Bone marrow (tissue), 2 donors: ENCODE results near the gene CLEC3B.
"Not testable (repeated sequence)": the region's sequence is repeated elsewhere in the genome, so short reads cannot be mapped to it uniquely, and the experiment has no call there.

ENCODE experiments used
- DNase-seq, 2 donors: peaks; one replicate each; lab custom pipeline; 2025; lab: John Stamatoyannopoulos, UW

The CLEC3B gene, protein sequence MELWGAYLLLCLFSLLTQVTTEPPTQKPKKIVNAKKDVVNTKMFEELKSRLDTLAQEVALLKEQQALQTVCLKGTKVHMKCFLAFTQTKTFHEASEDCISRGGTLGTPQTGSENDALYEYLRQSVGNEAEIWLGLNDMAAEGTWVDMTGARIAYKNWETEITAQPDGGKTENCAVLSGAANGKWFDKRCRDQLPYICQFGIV

DNA sequence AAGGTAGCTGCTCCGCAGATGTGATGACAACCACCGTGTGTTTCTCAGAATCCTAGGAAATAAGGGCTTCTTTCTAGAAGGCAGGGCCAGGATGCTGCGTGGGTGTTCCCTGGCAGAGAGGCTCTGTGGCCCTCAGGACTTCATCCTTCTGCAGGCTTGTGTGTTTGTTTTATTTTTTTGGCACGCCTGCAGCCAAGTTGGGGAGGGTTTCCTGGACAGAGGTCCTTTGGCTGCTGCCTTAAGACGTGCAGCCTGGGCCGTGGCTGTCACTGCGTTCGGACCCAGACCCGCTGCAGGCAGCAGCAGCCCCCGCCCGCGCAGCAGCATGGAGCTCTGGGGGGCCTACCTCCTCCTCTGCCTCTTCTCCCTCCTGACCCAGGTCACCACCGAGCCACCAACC, at the start of gene CLEC3B:
TSS of gene CLEC3B (plus strand) at position 266 of the 400 bp plus-strand sequence. CDS start at position 326, 60 bp downstream.
- no peak for DNase-seq

DNA sequence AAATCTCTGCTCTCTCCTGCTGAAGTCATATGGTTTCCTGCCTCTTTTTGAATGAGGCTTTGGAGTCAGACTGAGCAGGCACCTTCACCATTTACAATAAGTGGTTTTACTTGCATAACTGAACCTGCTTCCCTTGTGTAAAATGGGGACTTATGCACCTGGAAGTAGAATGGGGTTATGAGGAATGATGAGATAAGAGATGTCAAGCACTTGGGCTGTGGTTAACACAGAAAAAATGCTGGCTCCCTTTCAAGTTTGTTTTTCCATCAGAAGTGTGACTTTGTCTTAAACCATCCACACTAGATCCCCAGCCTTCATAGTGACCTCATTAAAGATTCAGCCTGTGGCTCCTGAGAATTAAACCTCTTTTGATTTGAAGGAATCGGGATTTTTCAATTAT, 44.9 kb upstream of the CLEC3B start:
- DNase-seq: no peak

DNA sequence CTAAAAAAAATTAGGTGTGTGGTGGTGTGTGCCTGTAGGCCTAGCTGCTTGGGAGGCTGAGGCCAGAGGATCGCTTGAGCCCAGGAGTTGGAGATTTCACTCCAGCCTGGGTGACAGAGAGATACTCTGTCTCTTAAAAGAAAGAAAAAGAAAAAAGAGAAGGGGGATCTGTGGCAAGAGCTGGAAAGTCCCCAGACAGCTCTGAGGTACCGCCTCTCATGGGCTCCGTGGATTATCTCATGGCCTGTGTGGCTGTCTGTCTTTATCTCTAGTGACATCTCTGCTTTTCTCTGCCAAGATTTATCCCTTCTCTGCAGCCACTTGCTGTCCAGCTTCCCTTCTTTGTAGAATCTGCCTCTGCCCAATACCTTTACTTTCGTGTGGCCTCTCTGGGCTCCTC, 44.4 kb upstream of the CLEC3B start:
- DNase-seq: no peak

DNA sequence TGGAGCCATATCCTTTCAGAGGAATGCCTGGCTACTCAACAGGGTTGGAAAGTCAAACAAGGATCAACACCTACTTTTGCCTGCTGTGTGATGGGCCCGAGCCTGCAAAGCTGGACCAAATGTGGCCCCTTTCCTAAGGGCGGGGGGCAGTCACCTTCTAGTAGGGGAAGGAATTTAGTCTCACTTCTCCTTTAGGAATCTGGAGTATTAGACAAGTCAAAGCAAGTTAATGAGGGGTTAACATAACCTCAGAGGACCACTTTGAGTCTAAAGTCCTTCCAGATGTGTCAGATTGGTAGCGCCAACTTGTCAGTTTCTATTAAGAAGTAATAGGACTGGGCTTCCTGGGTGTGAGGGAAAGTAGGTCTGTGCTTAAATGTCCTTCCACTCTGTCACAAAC, 43.3 kb upstream of the CLEC3B start:
- no peak for DNase-seq

DNA sequence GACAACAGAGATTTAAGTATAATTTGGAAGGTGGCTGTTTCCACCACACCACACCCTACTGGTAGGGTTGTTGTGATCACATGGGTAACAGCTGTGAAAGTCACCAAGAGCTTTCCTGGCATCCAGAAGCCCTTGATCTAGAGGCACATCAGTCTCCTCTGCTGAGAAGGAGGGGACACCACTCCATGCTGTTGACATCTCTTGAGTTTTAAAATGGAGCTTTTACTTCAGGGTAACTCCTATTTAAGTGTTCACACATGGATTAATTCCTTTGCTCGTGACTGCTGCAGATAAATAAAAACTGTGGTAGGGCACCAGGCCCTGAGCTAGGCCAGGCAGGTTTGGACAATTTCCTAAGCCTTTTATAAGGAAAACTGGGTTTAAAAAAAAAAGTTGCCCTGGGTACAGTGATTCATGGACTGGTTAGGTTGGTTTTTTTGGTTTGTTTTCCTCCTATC, 42.6 kb upstream of the CLEC3B start:
- DNase-seq: no peak

DNA sequence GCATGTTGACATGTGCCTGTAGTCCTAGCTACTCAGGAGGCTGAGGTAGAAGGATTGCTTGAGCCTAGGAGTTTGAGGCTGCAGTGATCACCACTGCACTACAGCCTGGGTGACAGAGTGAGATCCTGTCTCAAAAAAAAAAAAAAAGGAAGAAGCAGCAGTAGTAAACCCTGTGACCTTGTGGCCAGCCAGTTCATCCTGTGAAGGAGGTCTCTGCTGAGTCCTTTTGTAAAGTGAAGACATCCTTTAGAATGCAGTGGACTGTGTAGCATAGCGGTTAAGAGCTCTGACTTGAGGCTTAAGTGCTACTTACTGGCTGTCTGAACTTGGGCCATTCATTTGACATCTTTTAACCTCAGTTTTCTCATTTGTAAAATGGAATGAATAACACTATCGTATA, 41.8 kb upstream of the CLEC3B start:
- no peak for DNase-seq

DNA sequence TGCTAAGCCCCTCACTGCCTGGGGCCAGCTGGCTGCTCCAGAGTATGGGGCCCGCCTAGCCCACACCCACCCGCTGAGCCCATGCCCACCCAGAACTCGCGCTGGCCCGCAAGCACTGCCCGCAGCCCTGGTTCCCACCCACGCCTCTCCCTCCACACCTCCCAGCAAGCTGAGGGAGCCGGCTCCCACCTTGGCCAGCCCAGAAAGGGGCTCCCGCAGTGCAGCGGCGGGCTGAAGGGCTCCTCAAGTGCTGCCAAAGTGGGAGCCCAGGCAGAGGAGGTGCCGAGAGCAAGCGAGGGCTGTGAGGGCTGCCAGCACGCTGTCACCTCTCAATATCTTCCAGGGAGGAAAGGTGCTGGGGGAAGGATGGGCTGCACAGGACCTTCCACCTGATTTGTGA, 39.8 kb upstream of the CLEC3B start:
- not testable (repeated sequence) for DNase-seq

DNA sequence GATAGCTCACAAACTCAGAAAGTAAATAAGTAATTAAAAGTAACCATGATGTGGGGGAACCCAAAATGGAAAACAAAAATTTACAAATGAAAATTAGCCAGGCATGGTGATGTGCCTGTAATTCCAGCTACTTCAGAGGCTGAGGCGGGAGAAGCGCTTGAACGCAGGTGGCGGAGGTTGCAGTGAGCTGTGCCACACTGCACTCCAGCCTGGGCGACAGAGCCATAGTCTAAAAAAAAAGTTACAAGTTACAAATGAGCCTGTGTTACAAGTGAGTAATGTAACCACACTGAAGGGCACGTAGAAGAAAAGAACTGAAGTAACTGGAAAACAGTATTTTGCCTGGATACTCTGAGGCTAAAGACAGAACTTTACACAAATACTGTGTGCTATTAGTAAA, 38.8 kb upstream of the CLEC3B start:
- no peak for DNase-seq

DNA sequence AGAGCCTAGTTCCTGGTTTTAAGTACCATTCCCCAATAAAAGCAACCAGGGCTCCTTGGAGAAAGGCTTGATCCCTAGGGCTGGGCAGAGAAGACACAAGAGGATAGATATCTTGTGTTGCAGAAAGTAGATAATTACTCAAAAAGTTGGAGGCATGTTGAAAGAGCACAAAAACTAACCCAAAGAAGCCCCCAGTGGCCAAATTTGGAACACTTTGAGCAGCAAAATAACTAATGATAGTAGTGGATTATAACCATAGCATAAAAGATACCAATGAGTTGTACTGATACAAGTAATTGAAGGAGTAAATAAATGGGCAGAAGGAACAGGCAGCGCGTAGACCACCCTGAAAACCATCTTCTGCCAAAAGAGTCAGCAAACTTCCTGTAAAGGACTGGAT, 38.0 kb upstream of the CLEC3B start:
- DNase-seq: no peak

DNA sequence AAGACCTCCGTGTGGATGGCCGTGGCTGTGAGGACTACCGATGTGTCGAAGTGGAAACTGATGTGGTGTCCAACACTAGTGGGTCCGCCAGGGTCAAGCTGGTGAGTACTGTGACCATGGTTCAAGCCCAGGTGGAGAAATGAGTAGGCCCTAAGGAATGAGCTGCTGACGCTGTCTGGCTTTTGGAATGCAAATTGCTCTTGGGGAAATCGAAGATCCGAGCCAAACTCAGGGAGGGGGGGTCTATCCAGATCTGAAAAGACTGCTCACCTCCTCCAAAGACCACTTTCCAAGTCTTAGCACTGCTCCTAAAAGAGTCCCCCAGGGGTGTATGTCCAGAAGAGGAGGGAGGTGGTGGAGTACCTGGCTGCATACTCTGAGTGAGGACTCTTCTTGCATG, 37.0 kb upstream of the CLEC3B start:
- DNase-seq: no peak

DNA sequence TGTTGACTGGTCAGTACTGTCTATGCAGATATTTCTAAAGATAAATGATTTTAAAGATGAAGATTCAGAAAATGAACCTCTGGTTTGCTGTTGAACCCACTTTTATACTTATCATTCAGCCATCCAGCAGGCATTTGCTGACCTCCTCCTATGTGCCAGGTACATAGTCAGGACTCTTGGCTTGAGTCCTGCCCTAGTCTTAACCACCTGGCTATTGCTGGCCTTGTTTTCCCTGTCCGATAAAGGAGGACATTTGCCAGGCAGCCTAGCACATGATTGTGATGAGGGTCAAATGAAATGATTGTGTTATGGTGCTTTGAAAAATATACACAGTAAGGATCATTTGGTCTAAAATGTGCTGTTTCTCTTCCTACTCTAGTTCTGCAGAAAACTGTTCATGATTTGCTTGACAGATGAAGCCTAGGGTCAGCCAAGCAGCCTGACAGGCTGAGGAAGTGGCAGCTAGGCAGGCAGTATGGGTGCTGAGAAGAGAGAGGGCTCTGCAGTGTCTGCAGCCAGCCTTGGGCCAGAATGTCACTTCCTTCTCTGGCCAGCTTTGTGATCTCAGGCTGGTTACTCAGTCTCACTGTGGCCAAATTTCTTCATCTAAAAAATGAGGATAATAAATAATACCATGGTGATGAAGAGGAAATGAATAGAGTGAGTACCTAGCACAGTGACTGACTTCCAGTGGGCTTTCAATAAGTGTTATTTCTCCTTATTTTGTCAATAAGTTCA, 36.3 kb upstream of the CLEC3B start:
- no peak for DNase-seq

DNA sequence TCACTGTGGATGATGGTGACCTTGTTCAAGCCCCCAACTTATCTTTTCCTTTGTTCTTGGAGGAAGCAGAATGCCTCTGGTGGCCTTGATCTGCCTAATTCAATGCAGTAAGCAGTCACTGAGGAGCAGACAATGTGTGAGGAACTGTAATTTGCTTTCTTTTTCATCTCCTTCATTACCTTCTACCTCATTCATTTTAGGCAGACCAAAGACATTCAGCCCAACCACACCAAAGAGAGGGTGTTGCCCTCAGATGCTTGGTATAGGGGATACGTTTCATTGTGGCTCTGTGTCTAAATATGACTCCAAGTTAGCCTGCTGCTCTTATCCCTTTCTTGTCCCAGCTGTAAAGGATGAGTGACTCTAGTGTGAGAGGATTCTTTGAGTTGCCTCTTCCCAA, 34.8 kb upstream of the CLEC3B start:
- no peak for DNase-seq

DNA sequence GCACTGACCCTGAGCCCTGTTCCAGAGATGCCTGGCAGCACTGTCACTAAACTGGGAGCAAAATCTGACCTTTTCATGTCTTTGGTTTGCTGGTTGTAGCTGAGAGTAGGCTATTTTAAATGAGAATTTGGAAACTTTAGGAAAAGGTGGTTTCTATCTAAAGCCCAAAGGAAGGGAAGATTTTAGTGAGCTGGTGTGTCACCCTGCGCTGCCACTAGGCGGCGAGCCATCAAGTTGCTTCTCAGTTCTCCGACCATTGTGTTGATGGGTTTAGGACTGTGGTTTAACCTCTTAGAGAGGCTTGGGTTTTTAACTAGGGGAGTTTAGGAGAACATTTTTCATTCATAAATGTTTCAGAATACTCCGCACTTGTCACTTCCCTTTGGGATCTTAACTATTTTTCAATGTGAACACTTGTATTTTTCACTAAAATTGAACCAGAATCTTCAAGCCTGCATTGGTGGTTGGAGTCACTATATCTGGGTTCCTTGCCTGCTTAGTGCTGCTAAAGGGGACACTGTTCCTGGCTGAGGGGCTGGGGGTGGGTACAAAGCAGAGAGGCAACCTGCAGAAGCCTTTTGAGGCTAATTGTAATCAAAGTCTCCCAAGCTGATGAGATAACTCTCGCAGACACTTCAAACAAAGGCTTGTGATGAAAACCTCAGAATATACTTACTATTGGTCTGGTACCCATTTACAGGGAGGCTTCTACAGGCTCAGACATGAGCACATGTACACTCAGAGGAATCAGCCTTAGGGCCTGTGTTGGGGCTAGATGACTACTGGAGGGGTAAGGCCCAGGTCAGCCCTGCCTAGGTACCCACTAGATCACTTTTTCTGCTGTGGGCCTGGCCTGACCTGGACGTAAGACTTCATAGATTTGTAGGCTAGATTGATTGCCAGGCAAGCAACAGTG, 33.3 kb upstream of the CLEC3B start:
- no peak for DNase-seq

DNA sequence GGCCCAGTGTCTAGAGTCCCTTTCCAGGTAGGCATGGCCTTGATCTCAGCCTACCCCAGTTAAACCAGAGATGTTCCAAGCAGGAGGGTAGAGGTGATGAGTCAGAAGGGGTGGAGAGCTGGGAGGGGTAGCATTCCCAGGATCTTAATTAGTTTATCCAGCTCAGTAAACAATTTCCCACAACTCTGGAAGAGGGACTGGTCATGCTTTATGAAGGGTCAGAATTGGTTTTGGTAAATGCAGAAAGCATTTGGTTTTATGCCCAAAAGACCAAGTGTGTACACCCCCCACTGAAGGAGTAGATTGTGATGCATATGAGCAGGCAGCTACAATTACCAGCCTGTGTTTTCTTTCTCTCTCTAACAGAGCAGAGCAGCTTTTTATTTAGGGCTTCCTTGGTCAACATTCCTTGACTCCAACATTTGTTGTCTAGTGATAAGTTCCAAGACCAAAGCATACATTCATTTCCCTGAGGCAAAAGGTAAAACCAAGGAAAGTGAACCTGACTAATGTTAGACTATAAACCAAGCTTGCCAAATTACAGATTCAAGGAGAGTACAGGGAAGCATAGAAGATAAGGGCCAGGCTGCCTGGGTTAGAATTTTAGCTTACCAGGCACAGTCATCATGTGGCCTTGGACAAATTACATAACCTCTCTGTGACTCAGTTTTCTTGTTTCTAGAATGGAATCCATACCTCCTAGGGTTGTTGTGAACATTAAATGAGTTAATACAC, 32.5 kb upstream of the CLEC3B start:
- no peak for DNase-seq

DNA sequence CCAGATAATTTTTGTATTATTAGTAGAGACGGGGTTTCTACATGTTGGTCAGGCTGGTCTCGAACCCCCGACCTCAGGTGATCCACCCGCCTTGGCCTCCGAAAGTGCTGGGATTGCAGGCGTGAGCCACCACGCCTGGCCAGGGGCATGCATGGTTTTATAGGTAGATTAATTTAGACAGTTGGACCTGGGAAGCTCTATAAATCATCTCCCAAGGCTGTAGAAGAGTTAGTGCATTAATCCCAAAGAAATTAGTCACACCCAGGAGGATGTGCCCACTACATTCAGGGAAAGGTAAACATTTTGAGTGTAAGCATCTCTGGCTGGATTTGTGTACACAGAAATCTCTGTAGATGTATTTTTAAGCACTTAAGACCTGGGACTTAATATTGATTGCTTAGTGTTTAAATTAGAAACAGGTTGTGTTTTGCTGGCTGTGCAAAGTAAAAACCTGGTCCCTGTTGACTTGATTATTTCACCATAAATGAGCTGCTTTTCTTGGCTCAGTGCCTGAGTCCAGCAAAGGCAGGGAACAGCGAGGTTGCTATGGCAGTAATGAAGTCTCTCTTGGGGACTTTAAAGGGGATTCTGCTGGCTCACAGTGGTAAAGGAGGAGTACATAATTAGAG, 30.8 kb upstream of the CLEC3B start:
- no peak for DNase-seq

DNA sequence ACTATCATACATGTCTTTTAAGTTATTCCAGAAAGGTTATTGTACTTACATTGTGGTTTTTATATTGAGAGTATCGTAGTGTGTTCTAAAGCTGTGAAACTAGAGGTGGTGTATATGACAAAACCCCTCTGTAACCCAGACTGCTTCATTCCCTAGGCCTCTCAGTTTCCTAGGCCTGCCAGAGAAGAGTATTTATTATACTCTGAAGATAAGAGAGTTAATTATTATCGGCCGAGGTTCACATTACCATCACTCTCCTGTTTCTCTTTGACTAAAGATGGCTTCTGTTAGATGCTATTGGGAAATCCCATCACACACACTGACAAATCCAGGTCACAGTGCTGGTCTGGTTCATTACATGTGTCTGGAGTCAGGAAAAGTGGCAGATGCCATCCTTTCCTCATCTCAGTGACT, 29.5 kb upstream of the CLEC3B start:
- DNase-seq: no peak

DNA sequence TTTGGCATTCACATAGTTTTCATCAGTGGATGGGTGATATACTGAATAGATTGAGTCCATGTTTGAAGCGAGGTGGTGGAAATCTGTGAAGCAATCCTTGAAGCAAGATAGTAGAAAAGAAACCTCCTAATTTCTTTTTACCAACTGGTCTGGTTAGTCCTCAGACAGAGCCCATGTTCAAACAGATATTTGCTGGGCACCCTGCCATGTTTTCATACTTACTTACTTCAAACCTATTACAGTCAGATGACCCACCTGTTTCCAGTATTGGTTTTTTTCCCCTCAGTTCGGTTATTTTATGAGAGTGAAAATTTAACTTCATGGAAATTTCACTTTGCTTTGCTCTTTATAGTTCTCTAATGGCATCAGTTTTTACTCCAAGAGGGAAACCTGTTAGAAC, 26.3 kb upstream of the CLEC3B start:
- no peak for DNase-seq

DNA sequence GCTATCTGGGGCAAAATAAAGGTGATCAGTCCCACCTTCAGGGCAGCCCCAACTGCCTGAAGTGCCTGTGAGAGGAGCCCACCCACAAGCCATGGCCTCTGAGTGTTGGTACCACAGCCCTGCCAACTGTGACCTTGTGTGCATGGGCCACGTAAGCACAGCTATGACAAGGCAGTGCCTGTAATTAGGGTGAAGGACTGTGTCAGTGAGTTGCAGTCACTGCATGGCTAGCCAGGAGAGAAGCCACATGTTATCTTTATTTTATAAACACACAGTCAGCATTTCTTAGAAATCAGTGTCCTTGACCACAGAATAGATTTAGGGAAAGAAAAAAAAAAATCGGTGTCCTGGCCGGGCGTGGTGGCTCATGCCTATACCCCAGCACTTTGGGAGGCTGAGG, 25.3 kb upstream of the CLEC3B start:
- DNase-seq: no peak

DNA sequence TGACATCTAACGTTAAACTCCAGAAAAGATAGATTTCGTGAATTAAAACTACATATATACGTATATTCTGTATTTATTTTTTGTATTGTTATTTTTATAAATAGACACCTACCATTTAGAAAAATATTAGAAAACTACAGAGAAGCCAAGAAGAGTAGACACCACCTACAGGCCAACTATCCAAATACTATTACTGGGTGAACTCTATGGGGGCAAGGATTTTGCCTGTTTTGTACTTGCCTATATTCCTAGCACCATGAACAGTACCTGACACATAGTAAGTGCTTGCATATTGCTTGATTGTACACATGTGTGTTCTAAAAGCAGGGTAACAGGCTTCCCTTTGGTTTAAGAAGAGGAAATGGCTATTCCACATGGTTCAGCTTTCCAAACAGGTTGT, 24.4 kb upstream of the CLEC3B start:
- no peak for DNase-seq

DNA sequence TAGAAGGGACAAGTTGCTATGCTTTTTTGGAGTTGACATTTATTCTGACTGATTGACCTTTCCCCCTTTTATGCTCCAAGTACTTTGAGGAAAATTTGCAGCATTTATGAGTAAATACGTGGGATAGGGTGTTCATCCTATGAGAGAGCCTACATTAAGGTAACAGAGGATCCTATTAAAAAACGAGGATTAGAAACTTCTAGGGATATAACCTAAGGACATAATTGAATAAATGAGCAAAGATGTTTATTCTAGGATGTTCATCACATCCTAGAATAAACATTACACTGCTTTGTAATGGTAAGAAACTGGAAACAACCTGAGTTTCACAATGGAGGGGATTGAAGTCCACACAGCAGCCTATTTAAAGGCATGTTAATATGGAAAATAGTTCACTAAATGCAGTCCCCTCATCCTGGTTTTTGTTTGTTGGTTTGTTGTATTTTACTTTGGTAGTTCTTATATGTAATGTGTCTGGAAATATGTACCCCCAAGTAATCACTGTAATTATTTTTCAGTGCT, 23.9 kb upstream of the CLEC3B start:
- no peak for DNase-seq

DNA sequence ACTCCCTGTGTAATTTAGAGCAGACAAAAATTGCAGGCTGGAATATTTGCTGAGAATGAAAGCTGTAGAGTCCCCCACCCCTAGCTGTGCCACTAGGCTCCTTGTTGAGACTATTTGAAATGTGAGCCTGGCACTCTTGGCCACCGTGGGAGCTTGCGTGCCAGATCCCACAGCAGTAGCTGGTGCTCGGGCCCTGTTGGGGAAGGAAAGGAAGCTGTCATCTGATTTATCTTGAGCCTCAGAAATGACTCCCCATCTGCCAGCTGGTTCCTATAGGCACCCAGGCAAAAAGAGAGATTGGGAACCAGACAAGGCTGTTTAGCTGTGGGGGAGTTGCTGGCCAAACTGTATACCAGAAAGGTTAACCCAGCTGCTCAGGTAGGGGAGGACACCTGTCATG, 23.4 kb upstream of the CLEC3B start:
- no peak for DNase-seq
